HG03095 (cell line): ENCODE data around the gene TNFRSF9.
"Not testable (repeated sequence)": the region's sequence is repeated elsewhere in the genome, so short reads cannot be mapped to it uniquely, and the experiment has no call there.

Experiments used
- ATAC-seq: cut with Tn5 transposase; IDR thresholded peaks from one replicate; pipeline ENCODE4 v1.9.1; 2021; ENCODE audit warnings: moderate library complexity; ENCODE audit not compliant: unreplicated experiment

The TNFRSF9 gene

GRCh38 chr1:7940745-7941436 lies at the start of gene TNFRSF9:
Gene TNFRSF9, minus strand, starts transcription at chr1:7940839. Its CDS starts 845 bp downstream, at chr1:7939994.
- ATAC-seq: no peak

- ATAC-seq: no peak
Observed at GRCh38 chr1:7989762-7990428, 49.3 kb upstream of the TNFRSF9 start.

GRCh38 chr1:7988576-7988975 lies 47.9 kb upstream of the TNFRSF9 start:
- ATAC-seq: no peak

GRCh38 chr1:7987528-7987927 lies 46.9 kb upstream of the TNFRSF9 start:
- ATAC-seq: no peak

- no peak for ATAC-seq
Observed at GRCh38 chr1:7985851-7986612, 45.4 kb upstream of the TNFRSF9 start.

GRCh38 chr1:7984811-7985210 lies 44.2 kb upstream of the TNFRSF9 start:
- ATAC-seq: no peak

- ATAC-seq: no peak
Observed at GRCh38 chr1:7983086-7983778, 42.6 kb upstream of the TNFRSF9 start.

- ATAC-seq: no peak
Observed at GRCh38 chr1:7980984-7981383, 40.3 kb upstream of the TNFRSF9 start.

GRCh38 chr1:7975212-7975865 lies 34.7 kb upstream of the TNFRSF9 start:
- ATAC-seq: no peak

- no peak for ATAC-seq
Observed at GRCh38 chr1:7973086-7973485, 32.4 kb upstream of the TNFRSF9 start.

GRCh38 chr1:7972285-7972684 lies 31.6 kb upstream of the TNFRSF9 start:
- ATAC-seq: no peak

- no peak for ATAC-seq
Observed at GRCh38 chr1:7971024-7971423, 30.4 kb upstream of the TNFRSF9 start.

GRCh38 chr1:7970246-7970645 lies 29.6 kb upstream of the TNFRSF9 start:
- ATAC-seq: no peak

- no peak for ATAC-seq
Observed at GRCh38 chr1:7967651-7968050, 27.0 kb upstream of the TNFRSF9 start.

- ATAC-seq: no peak
Observed at GRCh38 chr1:7967196-7967595, 26.6 kb upstream of the TNFRSF9 start.

- ATAC-seq: no peak
Observed at GRCh38 chr1:7964476-7964875, 23.8 kb upstream of the TNFRSF9 start.

GRCh38 chr1:7963841-7964240 lies 23.2 kb upstream of the TNFRSF9 start:
- not testable (repeated sequence) for ATAC-seq

GRCh38 chr1:7963378-7963730 lies 22.7 kb upstream of the TNFRSF9 start:
- not testable (repeated sequence) for ATAC-seq

GRCh38 chr1:7962636-7963377 lies 22.2 kb upstream of the TNFRSF9 start:
- ATAC-seq: no peak

- ATAC-seq: peak; percentile 10
Observed at GRCh38 chr1:7962014-7962335, 21.3 kb upstream of the TNFRSF9 start.
